ENCODE results near the gene HMCN1.

GRCh38 chr1:185920602-185921001 is 186.4 kb downstream of the HMCN1 start:
- TF ChIP-seq CTCF (conservative IDR thresholded peaks at IDR 0.05 in 1 of 2, IDR thresholded peaks at IDR 0.05 in 1 of 2; ENCODE audit: low read depth in 1 of 2, low read length in 2 of 2), result no peak
- no peak for TF ChIP-seq EZH2 (IDR thresholded peaks at IDR 0.05; ENCODE audit: low read length, missing control alignments)
